GM06990 (cell line): Measurements from ENCODE around the gene ORC4.

Experiments
- DNase-seq: peaks from one replicate; pipeline ENCODE4 v3.0.0-alpha.2; 2011; ENCODE audit not compliant: insufficient read length; ENCODE audit errors: extremely low read depth
- H3K27me3 ChIP-seq: replicated peaks from 2 replicates; pipeline ENCODE4 v1.6.0; 2011; ENCODE audit warnings: low read length; ENCODE audit not compliant: control insufficient read depth, insufficient read depth
- H3K36me3 ChIP-seq: 2 replicates; pipeline ENCODE4 v1.5.1; 2011; ENCODE audit warnings: low read length; ENCODE audit not compliant: control insufficient read depth, insufficient read depth
- H3K4me3 ChIP-seq: replicated peaks from 2 replicates; pipeline ENCODE4 v1.5.1; 2011; ENCODE audit warnings: low read depth, mild to moderate bottlenecking, control low read depth, low read length
- CTCF ChIP-seq: IDR thresholded peaks from 2 replicates; pipeline ENCODE4 v1.5.1; 2011; ENCODE audit warnings: low read length, control low read depth, mild to moderate bottlenecking, inconsistent platforms; ENCODE audit not compliant: insufficient read depth, poor library complexity, severe bottlenecking

The ORC4 gene

DNA sequence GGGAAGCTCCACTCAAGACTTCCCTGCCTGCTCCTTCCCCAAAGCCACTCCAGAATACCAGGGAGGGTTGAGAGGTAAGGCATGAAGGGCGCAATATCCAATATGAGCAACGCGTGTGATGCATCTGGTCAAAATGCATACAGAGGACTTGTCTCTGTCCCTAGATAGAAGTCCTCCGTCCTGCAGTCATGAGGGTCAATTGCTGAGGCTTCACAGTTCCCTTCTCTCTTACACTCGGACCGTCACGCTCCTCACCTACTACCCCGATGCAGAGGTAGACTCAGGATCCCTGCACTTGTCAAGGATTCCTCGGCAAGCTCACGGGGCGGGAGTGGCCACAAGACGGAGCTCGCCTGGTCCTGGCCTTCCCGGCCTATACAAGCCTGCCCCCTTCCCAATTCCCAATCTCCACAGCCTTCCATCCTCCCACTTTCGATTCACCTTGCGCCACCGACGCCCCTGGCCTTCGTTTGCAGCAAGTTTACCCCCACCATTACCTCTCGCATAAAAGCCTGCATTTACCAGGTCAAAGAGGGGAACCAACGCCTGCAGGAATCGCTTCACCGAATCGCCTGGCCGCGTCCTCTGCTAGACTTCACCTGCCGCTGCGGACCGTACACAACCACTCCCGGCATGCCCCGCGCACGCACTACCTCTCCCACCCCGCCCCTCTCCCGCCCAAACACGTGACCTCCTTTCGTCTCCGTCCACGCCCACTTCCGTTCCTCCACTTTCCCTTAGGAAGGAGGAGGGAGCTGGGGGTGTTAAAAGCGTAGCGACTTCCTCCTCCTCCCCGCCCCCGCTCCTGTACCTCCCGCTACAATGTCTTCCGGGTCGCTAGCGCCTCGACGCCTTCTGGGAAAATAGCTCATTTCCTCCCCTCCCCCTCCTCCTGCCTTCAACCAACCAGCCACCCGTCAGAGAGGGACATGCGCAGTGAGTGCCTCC lies at the start of gene ORC4:
Gene ORC4, minus strand, starts transcription at position 627 of the 948 bp plus-strand sequence. CDS start 44,779 bp downstream, outside the sequence.
- H3K4me3 ChIP-seq = peak within 1 kb of the TSS; percentile 83
- peak; percentile 23 for TF ChIP-seq CTCF
- no peaks in the 10 kb centered on the region for H3K27me3 ChIP-seq
- no peaks in the 10 kb centered on the region for H3K36me3 ChIP-seq
- DNase-seq = peak; percentile 96

- no peak for TF ChIP-seq CTCF
- H3K27me3 ChIP-seq = no peaks in the 10 kb centered on the region
- no peak for DNase-seq
- H3K4me3 ChIP-seq = no peak overlapping the region
- H3K36me3 ChIP-seq = no peaks in the 10 kb centered on the region
These were observed 47.3 kb upstream of the ORC4 start for GRCh38 chr2:148067801-148068200.

- no peaks in the 10 kb centered on the region for H3K27me3 ChIP-seq
- H3K36me3 ChIP-seq = no peaks in the 10 kb centered on the region
- no peak for TF ChIP-seq CTCF
- no peak overlapping the region for H3K4me3 ChIP-seq
- no peak for DNase-seq
These were observed 45.4 kb upstream of the ORC4 start for GRCh38 chr2:148065936-148066335.

DNA sequence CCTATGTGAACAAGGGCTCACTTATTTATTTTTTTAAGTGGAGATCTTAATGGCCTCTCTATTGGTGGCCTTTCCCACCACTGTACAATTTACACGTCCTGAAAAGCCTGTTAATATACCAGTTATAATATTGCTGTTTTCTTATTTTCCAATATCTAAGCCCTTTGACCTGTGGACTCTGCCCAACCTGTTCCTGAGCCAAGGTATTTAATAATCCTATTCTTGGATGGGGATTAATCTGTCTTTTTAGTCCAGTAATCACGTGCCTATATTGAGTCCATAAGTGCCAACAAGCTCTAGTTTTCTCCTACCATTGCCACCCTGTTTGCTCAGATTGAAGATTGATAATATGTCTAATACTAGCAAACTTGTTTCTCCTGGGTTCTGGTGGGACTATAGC lies 43.1 kb upstream of the ORC4 start:
- Histone ChIP-seq H3K36me3 (no peaks in the 10 kb centered on the region), H3K27me3 (no peaks in the 10 kb centered on the region), H3K4me3 (no peak overlapping the region)
- DNase-seq = no peak
- no peak for TF ChIP-seq CTCF

GRCh38 chr2:148058641-148059040 lies 38.1 kb upstream of the ORC4 start:
- H3K4me3 ChIP-seq = no peak overlapping the region
- no peak for TF ChIP-seq CTCF
- no peaks in the 10 kb centered on the region for H3K27me3 ChIP-seq
- DNase-seq = no peak
- no peaks in the 10 kb centered on the region; the same call in 1 of the 2 replicates for H3K36me3 ChIP-seq
